ENCODE results near the gene FAM89A. TPM values are rescaled to one million over a fixed set of nuclear protein-coding genes. Genes with fewer than 3 reads are reported as not detected.

FAM89A gene
- total and polyA plus RNA-seq, 2 of the 13 experiments (the other 11 are each of a cell fraction or from before 2014, with no cell fraction given), result 0.35 to 0.44 TPM

- TF ChIP-seq ATF5 (CRISPR knock-in tag; IDR thresholded peaks at IDR 0.05; ENCODE audit: low read depth) (no peak), HDAC1 (CRISPR knock-in tag; IDR thresholded peaks at IDR 0.05) (no peak), EP300 (IDR thresholded peaks at IDR 0.05; ENCODE audit: low read depth in 2 of 2, low read length in 2 of 2) (no peak), EP300 (CRISPR knock-in tag; IDR thresholded peaks at IDR 0.05; ENCODE audit: borderline replicate concordance) (no peak)
Measured at GRCh38 chr1:231041719-231042261, 1.7 kb upstream of the FAM89A start (continued).

GRCh38 chr1:231040800-231041718 is 1.0 kb upstream of the FAM89A start:
- no peak overlapping the region for H3K27ac ChIP-seq (ENCODE audit: extremely low read length, insufficient read depth, low read length)
- H3K36me3 ChIP-seq (replicated peaks in 1 of 2; ENCODE audit: control insufficient read depth in 1 of 2, insufficient read depth in 2 of 2, low read length in 2 of 2), result no peaks in the 10 kb centered on the region
- H3K79me2 ChIP-seq (ENCODE audit: insufficient read depth, low read length), result no peaks in the 10 kb centered on the region
- DNase-seq (ENCODE audit: low spot score) (no peak), ATAC-seq (peak; percentile 49), FAIRE-seq (no peak)
- 13% methylated on average over 23 of the region's 37 CpGs for WGBS (ENCODE audit: low lambda C conversion rate)
- in situ Hi-C loops (cut with HindIII; ENCODE audit: extremely low pct_ligation_motif_present, low pct_unique_long_range_greater_than_20kb) (no loop called here), intact Hi-C loops (cut with micrococcal nuclease; ENCODE audit: unreplicated experiment) (no loop called here)
- peak overlapping the region; percentile 4 to 54 (median 39); a peak in 3 of 6 replicates for H3K4me3 ChIP-seq (replicated peaks in 1 of 3; ENCODE audit: insufficient read depth in 1 of 3, low read depth in 2 of 3, low read length in 3 of 3)
- 0 out of 2 replicates have a peak, but pooled peaks have one; percentile 17 for TF ChIP-seq PATZ1 (CRISPR knock-in tag; IDR thresholded peaks at IDR 0.05)
- no peak for TF ChIP-seq IRF1 (CRISPR knock-in tag; IDR thresholded peaks at IDR 0.05; ENCODE audit: low read depth)
- ChIA-PET POLR2A (no interaction called here), CTCF (ENCODE audit: low intra/inter-chr PET ratio, low total read pairs) (no interaction called here)
- no peaks in the 10 kb centered on the region for H4K20me1 ChIP-seq (ENCODE audit: insufficient read depth, low read length)
- H2AFZ ChIP-seq (ENCODE audit: low read length), result no peak overlapping the region
- peaks cover 7 to 46% of the 10 kb centered on the region in 2 experiments for H3K27me3 ChIP-seq (ENCODE audit: control insufficient read depth in 1 of 2, insufficient read depth in 2 of 2, low read length in 2 of 2)
- H3K9ac ChIP-seq (ENCODE audit: insufficient read depth, low read depth, low read length), result no peak overlapping the region
- H3K4me1 ChIP-seq (ENCODE audit: insufficient read depth, low read length), result peaks cover 18% of the 10 kb centered on the region
- H3K4me2 ChIP-seq (ENCODE audit: low read depth, low read length), result peak overlapping the region; percentile 67
- no TSS peak for BruUV-seq (replicated peaks)
- peaks cover 14% of the 10 kb centered on the region for H3K9me3 ChIP-seq (ENCODE audit: low read length)

Data from HepG2 (cell line).